Trophoblast cell (in vitro differentiated cells and primary cell): ENCODE measurements around the gene GNL3L.

ENCODE experiments used
- DNase-seq, 2 donors: peaks; one replicate each; pipeline ENCODE4 v3.0.0-alpha.2; 2016
- H2AFZ ChIP-seq: 2 replicates; pipeline ENCODE4 v1.6.1; 2013; ENCODE audit warnings: low read length, moderate library complexity, mild to moderate bottlenecking; ENCODE audit not compliant: insufficient read depth, poor library complexity
- H2AK5ac ChIP-seq: 2 replicates; pipeline ENCODE4 v1.6.1; 2013; ENCODE audit warnings: mild to moderate bottlenecking, low read length
- H2BK120ac ChIP-seq: 2 replicates; pipeline ENCODE4 v1.6.1; 2013; ENCODE audit warnings: low read length, mild to moderate bottlenecking, moderate library complexity; ENCODE audit not compliant: insufficient read depth, poor library complexity
- H2BK12ac ChIP-seq: 2 replicates; pipeline ENCODE4 v1.6.1; 2013; ENCODE audit warnings: mild to moderate bottlenecking, low read length, moderate library complexity
- H2BK5ac ChIP-seq: 2 replicates; pipeline ENCODE4 v1.6.1; 2013; ENCODE audit warnings: low read length, low read depth, moderate library complexity, mild to moderate bottlenecking; ENCODE audit not compliant: poor library complexity
- H3K14ac ChIP-seq: 2 replicates; pipeline ENCODE4 v1.6.1; 2013; ENCODE audit warnings: mild to moderate bottlenecking, low read length
- H3K18ac ChIP-seq: 2 replicates; pipeline ENCODE4 v1.6.1; 2013; ENCODE audit warnings: mild to moderate bottlenecking, low read length
- H3K23ac ChIP-seq: 2 replicates; pipeline ENCODE4 v1.6.1; 2013; ENCODE audit warnings: low read length
- H3K27ac ChIP-seq: 2 replicates; pipeline ENCODE4 v1.5.1; 2013; ENCODE audit warnings: low read depth, mild to moderate bottlenecking, inconsistent platforms, low read length, moderate library complexity
- H3K27me3 ChIP-seq: 2 replicates; pipeline ENCODE4 v1.6.1; 2013; ENCODE audit warnings: inconsistent platforms, mild to moderate bottlenecking, low read length, moderate library complexity; ENCODE audit not compliant: insufficient read depth
- H3K36me3 ChIP-seq, 2 experiments: 1 replicate in 1 of 2; 2 replicates in 1 of 2; pipeline ENCODE4 v1.6.1; 2013; ENCODE audit warnings: low read length in 2 of 2, mild to moderate bottlenecking in 2 of 2, moderate library complexity in 1 of 2; ENCODE audit not compliant: insufficient read depth in 2 of 2, control insufficient read depth in 1 of 2
- H3K4ac ChIP-seq: 2 replicates; pipeline ENCODE4 v1.6.1; 2013; ENCODE audit warnings: low read depth, mild to moderate bottlenecking, low read length, moderate library complexity
- H3K4me1 ChIP-seq, 2 experiments: 1 replicate in 1 of 2; 2 replicates in 1 of 2; pipeline ENCODE4 v1.6.1; 2013; ENCODE audit warnings: low read length in 2 of 2, mild to moderate bottlenecking in 2 of 2, moderate library complexity in 1 of 2; ENCODE audit not compliant: insufficient read depth in 2 of 2, control insufficient read depth in 1 of 2
- H3K4me2 ChIP-seq: 2 replicates; pipeline ENCODE4 v1.6.1; 2013; ENCODE audit warnings: inconsistent platforms, mild to moderate bottlenecking, low read length, moderate library complexity
- H3K4me3 ChIP-seq: 2 replicates; pipeline ENCODE4 v1.5.1; 2013; ENCODE audit warnings: mild to moderate bottlenecking, low read depth, low read length, inconsistent platforms
- H3K79me1 ChIP-seq: one replicate; pipeline ENCODE4 v1.6.1; 2013; ENCODE audit warnings: low read length
- H3K79me2 ChIP-seq: 2 replicates; pipeline ENCODE4 v1.6.1; 2013; ENCODE audit warnings: low read length, mild to moderate bottlenecking; ENCODE audit not compliant: control insufficient read depth, insufficient read depth, poor library complexity
- H3K9ac ChIP-seq: 2 replicates; pipeline ENCODE4 v1.6.1; 2013; ENCODE audit warnings: mild to moderate bottlenecking, low read length
- H3K9me3 ChIP-seq: 2 replicates; pipeline ENCODE4 v1.6.1; 2013; ENCODE audit warnings: low read depth, mild to moderate bottlenecking, control low read depth, inconsistent platforms, low read length; ENCODE audit not compliant: insufficient read depth
- H4K12ac ChIP-seq: 2 replicates; pipeline ENCODE4 v1.6.1; 2013; ENCODE audit warnings: low read depth, mild to moderate bottlenecking, low read length, moderate library complexity
- H4K8ac ChIP-seq: 2 replicates; pipeline ENCODE4 v1.6.1; 2013; ENCODE audit warnings: low read depth, mild to moderate bottlenecking, low read length, moderate library complexity
- H4K91ac ChIP-seq: one replicate; pipeline ENCODE4 v1.6.1; 2013; ENCODE audit warnings: low read depth, mild to moderate bottlenecking, low read length, moderate library complexity
- WGBS: extraction: QIAGEN DNeasy Blood & Tissue Kit; methylation state at CpG from one replicate; pipeline ENCODE4 v1.1.7; 2013; ENCODE audit warnings: missing lambda C conversion rate; ENCODE audit not compliant: insufficient read length, insufficient coverage; ENCODE audit errors: extremely low coverage; 5-methylcytosine and 5-hydroxymethylcytosine counted together

Gene GNL3L

GRCh38 chrX:54529151-54529550, 868 bp upstream of the GNL3L start:
- peak overlapping the region; percentile 73 for H3K18ac ChIP-seq
- no peak overlapping the region for H2BK12ac ChIP-seq
- peak overlapping the region; percentile 99 for H4K8ac ChIP-seq

GRCh38 chrX:54530357-54530900, 410 bp downstream of the GNL3L start:
- Histone ChIP-seq H2AFZ (peak overlapping the region; percentile 56), H3K18ac (peak overlapping the region; percentile 54), H2BK12ac (no peak overlapping the region), H2BK120ac (no peak overlapping the region), H3K9ac (peak overlapping the region; percentile 92), H3K23ac (peak overlapping the region; percentile 72), H3K4ac (peak overlapping the region; percentile 60), H2AK5ac (no peak overlapping the region), H2BK5ac (no peak overlapping the region), H3K4me3 (peak overlapping the region; percentile 94), H4K91ac (peak overlapping the region; percentile 49), H3K9me3 (no peaks in the 10 kb centered on the region), H3K27me3 (no peaks in the 10 kb centered on the region), H4K12ac (peak overlapping the region; percentile 74), H3K27ac (peak overlapping the region; percentile 74), H3K4me2 (peak overlapping the region; percentile 69), H4K8ac (peak overlapping the region; percentile 86), H3K79me1 (peaks cover 11% of the 10 kb centered on the region), H3K36me3 (peaks cover 2 to 7% of the 10 kb centered on the region in 2 experiments), H3K4me1 (peaks cover 3 to 4% of the 10 kb centered on the region in 2 experiments), H3K14ac (peak overlapping the region; percentile 89), H3K79me2 (peaks cover 10% of the 10 kb centered on the region)
- DNase-seq = peak in 1 of 2 donors; percentile 21
- WGBS = no CpG with 5 or more reads among the region's 22 CpGs

More at GRCh38 chrX:54529151-54529550, 868 bp upstream of the GNL3L start:
- peak overlapping the region; percentile 97 for H4K12ac ChIP-seq
- no peaks in the 10 kb centered on the region for H3K27me3 ChIP-seq
- H2BK120ac ChIP-seq = peak overlapping the region; percentile 48
- no peak overlapping the region for H3K27ac ChIP-seq
- peak overlapping the region; percentile 92 for H3K14ac ChIP-seq
- no peak overlapping the region for H2AK5ac ChIP-seq
- peak overlapping the region; percentile 98 for H4K91ac ChIP-seq
- no peak overlapping the region for H3K9ac ChIP-seq
- H3K23ac ChIP-seq = no peak overlapping the region
- no CpG with 5 or more reads among the region's 3 CpGs for WGBS
- peak overlapping the region; percentile 30 for H2AFZ ChIP-seq
- peaks cover 8% of the 10 kb centered on the region for H3K79me2 ChIP-seq
- H3K4me3 ChIP-seq = no peak overlapping the region
- peaks cover 2 to 7% of the 10 kb centered on the region in 2 experiments for H3K36me3 ChIP-seq
- peaks cover 11% of the 10 kb centered on the region for H3K79me1 ChIP-seq
- peak overlapping the region; percentile 89 for H3K4ac ChIP-seq
- peak overlapping the region; percentile 67 for H3K4me2 ChIP-seq
- H3K4me1 ChIP-seq = peaks cover 3 to 4% of the 10 kb centered on the region in 2 experiments
- no peaks in the 10 kb centered on the region for H3K9me3 ChIP-seq
- H2BK5ac ChIP-seq = peak overlapping the region; percentile 91
- DNase-seq = no peak

GRCh38 chrX:54534271-54534670, 4.3 kb downstream of the GNL3L start:
- no peak overlapping the region for H3K18ac ChIP-seq
- WGBS = no CpG with 5 or more reads among the region's 4 CpGs
- no peak overlapping the region for H3K4ac ChIP-seq
- no peaks in the 10 kb centered on the region for H3K27me3 ChIP-seq
- H2AFZ ChIP-seq = no peak overlapping the region
- no peak overlapping the region for H2BK12ac ChIP-seq
- H3K9ac ChIP-seq = no peak overlapping the region
- H3K4me1 ChIP-seq = peaks cover 3 to 4% of the 10 kb centered on the region in 2 experiments
- peaks cover 10% of the 10 kb centered on the region for H3K79me2 ChIP-seq
- no peak overlapping the region for H2AK5ac ChIP-seq
- H3K4me3 ChIP-seq = no peak overlapping the region
- H3K14ac ChIP-seq = no peak overlapping the region
- peak overlapping the region; percentile 16 for H3K27ac ChIP-seq
- no peak overlapping the region for H2BK120ac ChIP-seq
- no peak overlapping the region for H4K91ac ChIP-seq
- H3K4me2 ChIP-seq = no peak overlapping the region
- no peak overlapping the region for H4K12ac ChIP-seq
- peaks cover 11 to 12% of the 10 kb centered on the region in 2 experiments for H3K36me3 ChIP-seq
- peaks cover 8% of the 10 kb centered on the region for H3K79me1 ChIP-seq
- H2BK5ac ChIP-seq = no peak overlapping the region
- H4K8ac ChIP-seq = no peak overlapping the region
- no peaks in the 10 kb centered on the region for H3K9me3 ChIP-seq
- H3K23ac ChIP-seq = no peak overlapping the region
- no peak for DNase-seq

- no peak overlapping the region for H2BK120ac ChIP-seq
Observed at GRCh38 chrX:54540289-54540688, 10.3 kb downstream of the GNL3L start.

More at GRCh38 chrX:54540289-54540688, 10.3 kb downstream of the GNL3L start:
- Histone ChIP-seq H3K18ac (no peak overlapping the region), H3K4me1 (peaks cover 2 to 5% of the 10 kb centered on the region in 2 experiments), H3K23ac (no peak overlapping the region), H4K12ac (no peak overlapping the region), H2BK12ac (no peak overlapping the region), H3K79me1 (no peaks in the 10 kb centered on the region), H2BK5ac (no peak overlapping the region), H3K9me3 (no peaks in the 10 kb centered on the region), H3K27ac (peak overlapping the region; percentile 81), H2AK5ac (no peak overlapping the region), H3K27me3 (no peaks in the 10 kb centered on the region), H3K4me2 (no peak overlapping the region), H4K91ac (peak overlapping the region; percentile 51), H4K8ac (no peak overlapping the region), H2AFZ (no peak overlapping the region), H3K4ac (no peak overlapping the region), H3K4me3 (no peak overlapping the region), H3K14ac (no peak overlapping the region), H3K9ac (no peak overlapping the region), H3K79me2 (no peaks in the 10 kb centered on the region), H3K36me3 (peaks cover 31 to 43% of the 10 kb centered on the region in 2 experiments)
- no CpG with 5 or more reads among the region's 4 CpGs for WGBS
- DNase-seq = peak; percentile 28 to 68
